Right renal pelvis (tissue), 4 donors: ENCODE measurements around the gene RFTN1. TPM values are rescaled to one million over a fixed set of nuclear protein-coding genes. Genes with fewer than 3 reads are reported as not detected.
A peak's percentile ranks its signal among the peaks of the same experiment; 100 is the strongest.

Experiments used
- DNase-seq, 4 donors: peaks; one replicate each; pipeline ENCODE4 v3.0.0-alpha.2; 2013; ENCODE audit warnings: low read depth in 4 of 4, low spot score in 3 of 4, missing footprints in 1 of 4
- polyA plus RNA-seq, 4 donors: library from polyadenylated mRNA; unstranded; fragments of 120-200 nt; gene quantifications; one replicate each; pipeline ENCODE4 v1.2.1, GENCODE V29; 2013; ENCODE audit not compliant: insufficient read length in 4 of 4

Gene RFTN1
- polyA plus RNA-seq, 4 donors = 29.6 to 33.2 (median 31.4) TPM

DNA sequence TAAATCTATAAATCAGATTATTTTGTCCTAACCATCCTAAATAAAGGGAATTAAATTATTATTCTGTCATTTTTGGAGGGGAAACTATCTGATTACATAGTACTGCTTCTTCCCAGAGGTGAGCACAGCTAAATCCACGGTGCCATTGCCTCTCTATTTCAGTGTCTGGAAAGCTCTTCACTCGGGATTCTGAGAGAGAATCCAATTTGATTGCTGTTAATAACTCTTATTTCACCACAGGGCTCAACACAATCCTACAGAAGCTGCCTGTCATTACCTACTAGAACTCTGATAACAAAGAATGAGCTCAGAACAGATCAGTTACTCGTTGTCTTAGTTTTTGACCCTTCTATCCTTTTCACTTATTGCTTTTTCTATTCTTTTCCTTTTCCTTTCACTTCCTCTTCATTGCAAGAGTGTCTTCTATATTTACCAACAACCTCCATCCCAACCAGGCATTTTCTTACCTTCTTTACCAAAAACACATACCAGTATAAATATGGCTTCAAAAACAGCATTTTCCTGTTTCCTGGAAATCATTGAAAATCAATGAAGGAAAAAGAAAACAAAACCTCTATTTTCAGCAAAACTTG, 218.1 kb downstream of the RFTN1 start:
- no peak for DNase-seq

DNA sequence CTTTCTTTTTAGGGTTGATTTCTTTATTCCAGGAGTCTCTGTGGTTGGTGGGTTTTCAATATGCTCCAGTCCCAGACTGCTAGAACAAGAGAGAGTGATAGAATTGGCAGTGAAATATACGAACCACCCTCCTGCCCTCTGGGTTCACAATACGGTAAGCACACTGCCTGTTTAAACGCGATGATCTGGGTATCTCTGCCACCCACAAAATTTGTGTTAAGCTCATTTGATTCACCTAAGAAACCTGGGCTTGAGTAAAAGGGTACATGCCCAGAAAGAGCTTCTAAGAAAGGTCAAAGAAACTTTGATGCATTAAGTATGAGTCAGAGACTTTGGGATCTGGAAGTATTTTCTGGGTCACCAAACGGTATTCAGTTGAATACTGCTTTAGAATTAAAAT, 218.7 kb downstream of the RFTN1 start:
- no peak for DNase-seq

DNA sequence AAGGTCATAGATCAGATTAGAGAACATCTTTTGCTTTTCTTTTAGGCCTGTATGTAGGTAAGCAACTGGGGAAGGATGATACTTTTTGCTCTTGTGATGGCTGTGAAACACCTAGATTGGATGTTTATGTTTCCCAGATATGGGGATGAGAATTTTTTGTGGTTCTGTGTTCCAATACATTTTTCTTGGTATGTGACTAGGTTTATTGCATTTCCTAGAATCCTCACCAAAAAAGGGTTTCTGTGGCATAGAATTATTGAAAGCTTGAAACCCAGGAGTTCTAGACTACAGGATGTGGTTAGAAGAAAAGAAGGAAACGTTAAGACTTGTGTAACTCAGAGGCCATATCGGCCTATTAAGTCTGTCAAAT, 222.7 kb downstream of the RFTN1 start:
- DNase-seq = no peak

DNA sequence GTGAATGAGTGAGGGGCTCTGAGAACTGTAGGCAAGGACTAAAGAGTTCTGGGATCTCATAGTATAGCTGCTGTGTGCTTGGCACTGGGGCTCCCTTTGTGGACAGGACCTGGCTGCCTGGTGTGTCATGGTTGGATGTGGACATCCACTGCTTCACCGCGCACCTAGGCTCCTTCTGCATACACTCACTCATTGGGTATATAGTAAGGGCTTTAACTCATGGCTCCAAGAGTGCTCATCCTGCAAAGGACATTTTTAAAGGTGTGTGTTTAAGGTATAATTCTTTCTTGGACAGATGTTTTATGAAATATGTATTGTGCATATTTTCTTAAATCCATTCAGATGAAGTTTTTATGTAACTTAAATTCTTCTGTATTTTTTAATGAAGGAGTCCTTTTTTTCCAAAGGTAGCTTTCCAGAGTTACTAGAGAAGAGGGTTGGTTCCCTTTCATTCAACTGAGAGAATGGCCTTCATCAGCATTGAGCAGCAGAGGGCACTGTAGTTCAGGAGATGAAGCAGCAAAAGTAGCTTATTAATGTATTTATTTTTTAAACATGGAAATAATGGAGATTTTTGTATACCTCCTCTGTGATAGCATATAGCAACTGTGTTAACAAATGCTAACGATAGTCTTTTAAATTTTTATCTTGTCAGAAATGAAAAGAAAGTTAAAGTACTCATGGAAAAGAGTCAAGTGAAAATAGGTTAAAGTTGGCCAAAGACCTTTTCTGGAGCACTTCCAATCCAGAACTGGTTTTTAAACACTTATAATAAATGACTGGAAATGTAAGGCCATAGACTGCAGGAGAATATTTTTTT, 223.3 kb downstream of the RFTN1 start:
- DNase-seq = peak; percentile 25 to 51 (median 34)

DNA sequence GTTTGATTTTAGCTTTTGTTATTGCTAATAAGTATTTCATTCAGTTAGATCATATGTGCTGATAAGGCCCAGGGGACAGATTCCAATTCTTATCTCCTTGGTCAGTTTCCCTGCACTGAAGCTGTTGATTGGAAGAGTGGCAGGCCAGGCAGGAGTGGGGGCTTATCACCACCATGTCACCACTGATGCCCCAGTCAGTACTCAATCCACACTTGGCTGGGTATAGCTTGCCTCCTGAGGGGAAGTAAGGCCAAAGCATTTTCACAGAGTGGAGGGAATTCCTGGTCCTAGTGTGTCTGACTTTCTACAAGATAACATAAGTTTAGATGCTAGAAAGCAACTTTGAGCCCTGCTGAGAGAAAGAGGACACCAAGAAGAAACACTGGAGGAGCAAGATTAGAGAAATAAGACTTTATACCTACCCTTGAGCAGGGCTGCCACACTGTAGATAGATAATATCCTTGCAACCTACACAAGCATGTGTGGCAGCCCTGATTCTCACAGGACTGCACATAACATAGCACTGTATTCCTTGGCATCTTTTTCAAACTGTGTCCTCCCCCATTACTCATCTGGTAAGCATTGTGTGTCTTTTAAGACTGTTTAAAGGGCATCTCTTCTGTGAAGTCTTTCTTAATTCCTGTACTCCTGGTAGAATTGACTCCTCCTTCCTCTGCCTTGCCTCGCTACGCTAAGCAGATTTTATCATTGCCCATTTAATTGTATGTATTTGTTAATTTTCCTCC, 224.2 kb downstream of the RFTN1 start:
- DNase-seq = no peak

DNA sequence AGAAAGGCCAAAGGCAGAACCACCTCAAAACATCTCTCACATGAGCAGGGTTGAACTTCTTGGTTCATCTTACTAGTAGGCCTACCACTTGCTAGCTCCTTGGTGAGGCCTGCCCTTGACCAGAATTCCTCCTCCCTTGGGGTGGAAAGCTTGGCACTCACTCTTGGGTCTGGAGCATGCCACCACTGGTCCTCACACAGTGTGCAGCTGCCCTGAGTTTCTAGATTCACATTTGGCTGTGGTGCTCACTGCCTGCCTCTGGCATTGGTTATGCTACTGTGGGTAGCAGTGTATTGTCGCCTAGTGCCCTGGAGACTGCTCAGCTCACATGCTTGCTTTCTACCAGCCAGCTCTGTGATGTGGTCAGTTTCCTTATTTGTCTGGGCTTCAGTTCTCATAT, 224.8 kb downstream of the RFTN1 start:
- DNase-seq = no peak

DNA sequence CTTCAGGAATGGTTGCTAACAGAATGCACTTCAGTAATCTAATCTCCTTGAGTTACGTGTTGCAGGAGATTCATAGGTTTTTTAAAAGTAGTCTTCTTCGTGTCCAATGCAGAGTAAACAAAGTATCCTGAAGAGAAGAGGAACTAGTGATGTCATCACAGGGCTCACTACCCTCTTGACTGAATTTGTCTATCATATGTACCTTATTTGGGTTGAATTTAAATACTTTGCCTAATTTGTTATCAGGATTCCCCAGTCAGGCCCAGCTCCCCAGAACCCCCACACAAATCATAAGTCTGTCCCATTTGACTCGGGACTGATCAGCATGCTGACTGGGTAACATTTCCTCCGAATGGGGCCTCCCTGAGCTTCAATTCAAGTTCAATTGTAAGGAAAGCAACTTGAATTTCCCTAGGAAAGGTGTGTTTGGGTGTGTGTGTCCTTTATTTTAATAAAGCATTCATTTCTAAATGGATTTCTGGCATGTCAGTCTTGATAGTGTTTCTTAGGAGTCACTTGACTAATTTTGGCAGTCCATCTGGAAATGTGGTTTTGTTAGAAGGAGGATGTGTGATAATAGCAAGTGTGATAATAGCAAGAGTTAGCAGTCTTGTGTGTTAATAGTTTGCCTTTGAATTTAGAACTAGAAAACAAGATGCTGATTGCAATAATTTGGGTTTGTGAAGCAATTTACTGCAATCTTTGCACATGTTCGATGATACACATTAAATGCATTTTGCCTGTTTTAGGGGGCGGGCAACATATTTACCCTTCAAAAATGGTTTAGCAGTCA, 226.6 kb downstream of the RFTN1 start:
- DNase-seq = no peak

DNA sequence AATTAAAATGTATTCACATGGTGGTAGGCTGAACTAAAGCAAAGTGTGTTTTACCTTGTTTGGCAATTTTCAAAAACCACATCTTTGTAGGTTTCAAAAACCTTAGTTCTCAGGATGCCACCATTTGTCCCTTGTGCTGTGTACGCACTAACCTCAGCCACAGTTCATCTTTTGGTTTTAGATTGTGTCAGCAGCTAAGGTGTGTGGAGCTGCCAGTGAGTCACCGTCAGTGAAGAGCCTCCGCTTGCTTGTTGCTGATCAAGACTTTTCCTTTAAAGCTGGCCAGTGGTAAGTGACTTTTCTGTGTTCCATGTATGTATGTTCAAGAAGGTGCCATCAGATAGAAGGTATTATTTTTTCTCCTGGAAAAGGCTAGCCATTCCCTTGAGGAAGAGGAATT, 227.3 kb downstream of the RFTN1 start:
- no peak for DNase-seq

DNA sequence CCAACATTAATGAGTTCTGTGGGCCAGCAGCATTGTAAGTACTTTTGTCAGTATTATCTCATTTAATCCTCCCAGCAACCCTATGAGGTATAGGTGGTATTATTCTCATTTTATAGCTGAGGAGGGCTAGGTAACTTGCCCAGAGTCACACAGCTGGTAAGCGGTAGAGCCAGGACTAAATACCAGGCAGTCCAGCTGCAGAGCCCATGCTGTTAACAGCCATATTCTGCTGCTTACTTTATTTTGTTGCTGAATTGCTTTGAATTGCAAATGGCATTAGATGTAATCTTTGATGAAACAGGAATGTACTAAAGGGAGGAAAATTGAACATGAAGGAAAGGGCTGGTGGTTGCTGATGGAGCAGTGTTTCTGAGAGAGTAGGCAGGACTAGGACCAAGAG, 228.9 kb downstream of the RFTN1 start:
- no peak for DNase-seq

DNA sequence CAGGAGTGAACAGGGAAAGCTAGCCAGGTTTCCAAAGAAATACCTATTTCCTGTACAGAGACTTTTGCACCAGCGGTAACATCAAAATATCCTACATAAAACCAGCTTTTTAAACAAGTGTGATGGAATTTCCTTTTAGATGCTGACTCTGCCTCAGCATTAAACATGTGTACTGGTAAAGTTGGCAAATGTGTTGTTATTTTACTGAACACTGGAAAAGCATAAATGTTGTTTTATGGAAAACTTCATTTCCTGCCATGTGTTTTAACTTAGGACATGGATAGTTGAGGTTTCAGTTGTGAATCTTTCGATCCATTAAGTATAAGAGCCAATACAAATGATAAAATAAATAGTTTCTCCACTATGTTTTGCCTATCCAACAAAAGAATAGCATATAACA, 232.8 kb downstream of the RFTN1 start:
- no peak for DNase-seq

DNA sequence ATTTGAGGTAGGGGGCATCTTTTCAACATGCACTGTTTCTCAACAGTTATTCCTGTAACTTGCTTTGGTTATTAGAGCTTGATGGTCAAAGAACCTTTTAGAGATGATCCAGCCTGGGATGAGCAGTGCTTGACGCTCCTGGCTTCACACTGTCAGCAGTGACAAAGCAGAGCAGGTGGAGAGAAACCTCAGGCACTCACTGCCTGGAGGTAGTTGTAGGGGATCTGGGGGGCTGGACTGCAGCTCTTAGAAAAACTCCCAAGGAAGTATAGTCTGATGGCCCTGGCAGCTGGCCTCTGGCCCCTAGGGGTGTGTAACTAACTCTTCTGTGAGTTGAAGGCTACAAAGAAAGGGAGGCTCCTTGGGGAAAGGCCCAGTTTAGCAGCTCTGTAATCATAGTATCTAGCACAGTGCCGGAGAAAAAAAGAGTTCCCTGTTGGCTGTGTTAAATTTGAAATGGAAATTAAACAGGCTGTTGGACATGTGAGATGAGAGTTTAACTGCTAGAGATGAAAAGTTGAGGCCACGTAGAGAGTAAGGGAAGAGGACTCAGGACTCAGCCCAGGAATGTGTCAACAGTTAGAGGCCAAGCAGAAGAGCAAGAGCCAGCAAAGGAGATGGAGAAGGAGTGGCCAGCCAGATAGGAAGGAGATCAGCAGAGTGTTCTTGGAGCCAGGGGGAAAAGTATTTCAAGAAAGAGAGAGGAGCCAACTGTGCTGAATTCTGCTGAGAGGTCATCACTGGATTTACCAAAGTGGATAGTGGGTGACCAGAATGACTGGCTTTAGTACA, 234.3 kb downstream of the RFTN1 start:
- DNase-seq = no peak

DNA sequence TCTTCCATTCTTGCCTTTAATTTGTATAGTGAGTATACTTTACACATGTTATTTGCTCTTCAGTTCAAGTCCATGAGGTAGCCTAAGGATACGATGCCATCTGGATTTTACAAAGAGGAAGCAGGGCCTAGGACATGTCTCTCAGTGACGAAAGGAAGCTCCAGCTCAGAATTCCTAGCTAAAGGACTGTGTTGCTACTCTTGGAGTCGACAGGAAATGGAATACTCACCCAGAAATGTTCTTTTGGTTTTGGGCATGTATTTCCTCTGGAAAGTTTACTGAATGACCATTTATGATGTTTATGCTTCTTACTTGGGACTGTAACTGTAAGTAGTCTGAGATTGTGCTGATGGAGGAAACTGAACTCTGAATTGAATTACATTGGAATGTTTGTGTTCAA, 236.0 kb downstream of the RFTN1 start:
- DNase-seq = no peak

DNA sequence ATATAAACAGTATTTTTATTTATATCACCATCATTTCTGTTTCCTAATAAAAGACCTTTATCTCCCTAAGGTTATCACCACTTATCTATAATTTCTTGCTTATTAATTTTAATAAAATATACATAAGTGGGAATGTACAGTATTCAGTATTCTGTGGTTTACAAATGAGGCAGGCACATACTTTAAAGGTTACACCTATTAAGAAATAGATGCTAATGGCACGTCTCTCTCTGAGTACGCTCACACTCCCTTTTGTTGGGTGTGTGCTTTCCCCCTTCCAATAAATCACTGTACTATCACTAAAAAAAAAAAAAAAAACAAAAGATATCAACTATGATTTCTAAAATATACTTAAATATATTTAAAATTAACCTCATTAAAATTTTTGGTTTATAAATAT, 239.6 kb downstream of the RFTN1 start:
- no peak for DNase-seq

DNA sequence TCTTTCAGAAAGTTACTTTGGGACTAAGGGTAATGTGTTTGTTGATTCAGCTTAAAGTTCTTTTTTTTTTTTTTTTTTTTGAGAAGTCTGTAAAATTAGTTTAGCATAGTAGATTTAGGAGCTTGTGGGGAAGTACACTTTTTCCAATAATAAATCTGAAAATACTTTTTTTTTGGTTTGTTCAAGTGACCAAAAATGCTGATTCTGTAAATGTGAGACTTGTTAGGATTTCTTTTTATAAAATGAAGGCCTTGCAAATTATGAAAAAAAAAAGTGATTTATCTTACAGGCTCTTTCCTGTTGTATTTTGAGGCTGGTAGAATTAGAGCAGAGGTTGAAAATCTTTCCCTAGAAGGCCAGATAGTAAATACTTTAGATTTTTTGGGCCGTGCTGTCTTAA, 240.9 kb downstream of the RFTN1 start:
- DNase-seq = no peak

DNA sequence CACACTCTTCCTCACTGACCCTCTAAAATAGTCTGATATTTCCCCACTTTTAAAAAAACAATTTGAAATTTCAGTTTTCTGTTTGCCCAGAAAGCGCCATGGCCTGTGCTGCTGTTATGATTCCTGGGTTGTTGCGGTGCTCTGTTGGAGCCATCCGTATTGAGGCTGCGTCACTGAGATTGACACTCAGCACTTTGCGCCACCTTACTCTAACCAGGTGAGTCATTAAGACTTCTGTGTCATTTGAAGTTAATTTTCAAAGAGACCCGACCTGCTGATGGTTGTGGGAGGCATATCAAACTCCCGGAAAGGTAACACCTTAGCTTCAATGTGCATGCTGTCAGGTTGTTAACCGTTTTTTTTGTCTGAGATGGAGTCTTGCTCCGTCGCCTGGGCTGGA, 242.6 kb downstream of the RFTN1 start:
- no peak for DNase-seq

DNA sequence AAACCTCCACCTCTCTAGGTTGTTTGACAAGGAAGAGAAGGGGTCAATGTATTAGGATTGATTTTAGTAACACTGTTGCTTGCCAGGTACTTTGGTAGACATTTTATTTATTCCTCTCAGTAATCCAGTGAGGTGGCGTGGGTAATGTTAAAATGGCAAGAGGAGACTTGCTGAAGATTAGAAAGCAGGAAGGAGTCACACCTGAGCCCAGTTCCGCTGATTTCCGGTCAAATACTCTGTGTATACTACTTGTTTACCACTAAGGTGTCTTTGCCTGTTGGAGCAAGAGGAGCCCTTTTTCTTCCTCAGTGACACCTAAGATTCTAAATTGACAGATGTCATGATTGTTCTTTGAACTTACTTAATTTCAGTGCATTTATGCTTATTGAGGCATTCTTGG, 246.8 kb downstream of the RFTN1 start:
- no peak for DNase-seq
